Right lobe of liver (tissue), 4 donors: ENCODE measurements around the gene MAGI1.

ENCODE experiments used
- POLR2A ChIP-seq: fragments of 450-650 bp; IDR thresholded peaks from one replicate; pipeline ENCODE4 v1.6.1; 2017; ENCODE audit warnings: antibody characterized with exemption, mild to moderate bottlenecking
- TF ChIP-seq, protein P1 (sequence below), 4 donors: fragments of 200-600 bp in 3 of 4; fragments of 450-650 bp in 1 of 4; IDR thresholded peaks; one replicate each; pipeline versions ENCODE4 v1.5.1 to v1.8.0; 2016 to 2022; ENCODE audit warnings: antibody characterized with exemption in 4 of 4, mild to moderate bottlenecking in 2 of 4
- donor health status: DM: no; HTN: no; CAD: no.
- donor health status: DM: no; HTN: no; CAD: no.
- donor health status: DM: no; HTN: yes; CAD: no.

DNA sequence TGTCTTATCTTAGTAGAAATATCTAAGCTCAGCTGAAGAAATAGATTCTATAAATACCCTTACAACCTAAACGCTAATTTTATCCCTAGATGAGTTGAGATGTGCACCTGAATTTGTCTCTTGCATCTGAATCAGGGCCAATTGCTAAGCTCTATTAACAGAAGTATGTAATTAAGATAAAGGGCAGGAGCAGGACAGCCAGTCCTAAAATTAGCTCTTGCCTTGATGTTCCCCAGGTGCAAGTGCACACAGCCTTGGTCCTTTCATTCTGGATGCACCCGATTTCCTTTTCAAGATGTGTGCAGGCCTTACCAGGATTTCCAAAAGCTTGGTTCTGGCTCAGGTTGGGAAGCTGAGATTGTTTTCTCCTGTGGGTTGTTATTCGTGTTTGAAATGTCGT, 52.4 kb downstream of the MAGI1 start:
- TF ChIP-seq, protein P1, sequence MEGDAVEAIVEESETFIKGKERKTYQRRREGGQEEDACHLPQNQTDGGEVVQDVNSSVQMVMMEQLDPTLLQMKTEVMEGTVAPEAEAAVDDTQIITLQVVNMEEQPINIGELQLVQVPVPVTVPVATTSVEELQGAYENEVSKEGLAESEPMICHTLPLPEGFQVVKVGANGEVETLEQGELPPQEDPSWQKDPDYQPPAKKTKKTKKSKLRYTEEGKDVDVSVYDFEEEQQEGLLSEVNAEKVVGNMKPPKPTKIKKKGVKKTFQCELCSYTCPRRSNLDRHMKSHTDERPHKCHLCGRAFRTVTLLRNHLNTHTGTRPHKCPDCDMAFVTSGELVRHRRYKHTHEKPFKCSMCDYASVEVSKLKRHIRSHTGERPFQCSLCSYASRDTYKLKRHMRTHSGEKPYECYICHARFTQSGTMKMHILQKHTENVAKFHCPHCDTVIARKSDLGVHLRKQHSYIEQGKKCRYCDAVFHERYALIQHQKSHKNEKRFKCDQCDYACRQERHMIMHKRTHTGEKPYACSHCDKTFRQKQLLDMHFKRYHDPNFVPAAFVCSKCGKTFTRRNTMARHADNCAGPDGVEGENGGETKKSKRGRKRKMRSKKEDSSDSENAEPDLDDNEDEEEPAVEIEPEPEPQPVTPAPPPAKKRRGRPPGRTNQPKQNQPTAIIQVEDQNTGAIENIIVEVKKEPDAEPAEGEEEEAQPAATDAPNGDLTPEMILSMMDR (IDR thresholded peaks at IDR 0.05) = no peak
- TF ChIP-seq POLR2A = no peak
